ENCODE data around the gene SLC48A1. TPM values are rescaled to one million over a fixed set of nuclear protein-coding genes. Genes with fewer than 3 reads are reported as not detected.

Gene SLC48A1
- polyA plus RNA-seq, 1 of the 3 experiments (the other 2 are of a cell fraction) = 7.3 TPM

- TF ChIP-seq, protein P1, sequence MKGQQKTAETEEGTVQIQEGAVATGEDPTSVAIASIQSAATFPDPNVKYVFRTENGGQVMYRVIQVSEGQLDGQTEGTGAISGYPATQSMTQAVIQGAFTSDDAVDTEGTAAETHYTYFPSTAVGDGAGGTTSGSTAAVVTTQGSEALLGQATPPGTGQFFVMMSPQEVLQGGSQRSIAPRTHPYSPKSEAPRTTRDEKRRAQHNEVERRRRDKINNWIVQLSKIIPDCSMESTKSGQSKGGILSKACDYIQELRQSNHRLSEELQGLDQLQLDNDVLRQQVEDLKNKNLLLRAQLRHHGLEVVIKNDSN (IDR thresholded peaks at IDR 0.05; ENCODE audit: borderline replicate concordance, low read depth) = no peak
- TF ChIP-seq FOXJ3 (CRISPR knock-in tag; IDR thresholded peaks at IDR 0.05) (no peak), TAF1 (IDR thresholded peaks at IDR 0.05; ENCODE audit: borderline replicate concordance, low read depth, low read length) (no peak), CHD2 (IDR thresholded peaks at IDR 0.05; ENCODE audit: low read length, partially characterized antibody) (no peak)
Measured at GRCh38 chr12:47785887-47786661, 13.0 kb downstream of the SLC48A1 start (continued).

DNA sequence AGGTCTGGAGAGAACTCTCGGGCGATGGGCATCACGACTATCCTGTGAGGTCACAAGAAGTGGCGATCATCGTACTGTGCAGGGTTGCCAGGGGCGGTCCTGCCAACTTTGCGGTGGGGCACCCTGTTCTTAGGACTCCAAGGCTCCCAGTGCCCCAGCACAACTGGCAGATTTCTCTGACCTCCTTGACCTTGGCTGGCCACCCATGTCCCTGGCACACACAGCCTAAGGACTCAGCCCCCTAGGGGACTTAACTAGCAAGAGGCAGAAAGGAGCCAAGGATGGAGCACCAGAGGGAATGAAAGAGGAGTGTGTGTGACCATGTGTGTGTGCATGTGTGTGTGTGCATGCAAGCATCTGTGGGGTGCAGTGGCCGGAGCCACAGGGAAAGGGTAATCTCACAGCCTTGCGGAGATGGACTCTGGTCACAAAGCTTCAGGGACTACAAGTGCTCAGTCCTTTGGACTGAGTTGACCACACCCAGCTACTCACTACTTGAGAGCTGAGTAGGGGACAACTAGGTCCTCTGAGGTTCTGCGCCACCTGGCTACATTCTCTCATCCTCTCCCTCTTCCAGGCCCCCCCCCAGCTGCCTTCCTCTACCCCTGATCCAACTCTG is 13.7 kb downstream of the SLC48A1 start:
- no peak for DNase-seq
- no peaks in the 10 kb centered on the region for H3K9me2 ChIP-seq
- no peak overlapping the region for H3K9ac ChIP-seq
- no peaks in the 10 kb centered on the region for H4K20me1 ChIP-seq (ENCODE audit: insufficient read depth)
- peaks cover 0 to 5% of the 10 kb centered on the region in 2 experiments; a peak in 1 of 4 replicates for H3K4me1 ChIP-seq (ENCODE audit: control insufficient read depth in 1 of 2, insufficient read depth in 2 of 2, low read depth in 1 of 2, low read length in 1 of 2)
- H3K9me3 ChIP-seq = no peaks in the 10 kb centered on the region
- no peak overlapping the region for H3K4me3 ChIP-seq (ENCODE audit: low read depth in 2 of 2, low read length in 1 of 2)
- H2AFZ ChIP-seq (ENCODE audit: low read depth) = no peak overlapping the region
- TF ChIP-seq TCF12 (IDR thresholded peaks at IDR 0.05) = no peak
- no peak overlapping the region for H3K27ac ChIP-seq (ENCODE audit: low read depth in 2 of 2, low read length in 1 of 2)
- POLR2A ChIA-PET = no interaction called here
- 86% methylated on average over 5 of the region's 10 CpGs for WGBS (ENCODE audit: low lambda C conversion rate)
- H3K79me2 ChIP-seq (ENCODE audit: insufficient read depth) = no peaks in the 10 kb centered on the region
- peaks cover 9% of the 10 kb centered on the region for H3F3A ChIP-seq (replicated peaks; ENCODE audit: insufficient read depth)
- no peaks in the 10 kb centered on the region for H3K27me3 ChIP-seq (ENCODE audit: insufficient read depth)
- CTCF ChIA-PET = interaction anchor here (1.0 to 22.9 kb wide), 5 partner anchors 9 to 71 kb away, joined by 3 to 458 read pairs (median 7); no protein-coding TSS in a partner anchor
- peaks cover 36 to 88% of the 10 kb centered on the region in 2 experiments for H3K36me3 ChIP-seq (replicated peaks in 1 of 2; ENCODE audit: control insufficient read depth in 1 of 2, insufficient read depth in 2 of 2, low read length in 1 of 2)
- no peak overlapping the region for H3K4me2 ChIP-seq

GRCh38 chr12:47787596-47788319 is 14.7 kb downstream of the SLC48A1 start:
- Histone ChIP-seq H4K20me1 (ENCODE audit: insufficient read depth) (no peaks in the 10 kb centered on the region), H3K9ac (no peak overlapping the region), H3F3A (replicated peaks; ENCODE audit: insufficient read depth) (peaks cover 3% of the 10 kb centered on the region), H3K36me3 (replicated peaks in 1 of 2; ENCODE audit: control insufficient read depth in 1 of 2, insufficient read depth in 2 of 2, low read length in 1 of 2) (peaks cover 41 to 92% of the 10 kb centered on the region in 2 experiments), H3K4me1 (ENCODE audit: control insufficient read depth in 1 of 2, insufficient read depth in 2 of 2, low read depth in 1 of 2, low read length in 1 of 2) (peaks cover 0 to 5% of the 10 kb centered on the region in 2 experiments; a peak in 1 of 4 replicates), H3K27ac (ENCODE audit: low read depth in 2 of 2, low read length in 1 of 2) (no peak overlapping the region), H3K9me3 (no peaks in the 10 kb centered on the region), H3K27me3 (ENCODE audit: insufficient read depth) (no peaks in the 10 kb centered on the region), H2AFZ (ENCODE audit: low read depth) (no peak overlapping the region), H3K79me2 (ENCODE audit: insufficient read depth) (no peaks in the 10 kb centered on the region), H3K4me2 (no peak overlapping the region), H3K4me3 (ENCODE audit: low read depth in 2 of 2, low read length in 1 of 2) (no peak overlapping the region), H3K9me2 (no peaks in the 10 kb centered on the region)
- DNase-seq = no peak
- ChIA-PET POLR2A (no interaction called here), CTCF (interaction anchor here (1.0 to 22.9 kb wide), 8 partner anchors 10 to 72 kb away, joined by 3 to 458 read pairs (median 12); no protein-coding TSS in a partner anchor)
- 86% methylated on average over 13 of the region's 14 CpGs for WGBS (ENCODE audit: low lambda C conversion rate)
- no peak for TF ChIP-seq FOSL2 (IDR thresholded peaks at IDR 0.05; ENCODE audit: borderline replicate concordance, low read depth)
- TF ChIP-seq TAF1 (IDR thresholded peaks at IDR 0.05; ENCODE audit: borderline replicate concordance, low read depth, low read length) = no peak

All from SK-N-SH (cell line).